CD4-positive, alpha-beta T cell treated with Interleukin-12 subunit alpha and Interleukin-12 subunit beta, for 1 hour (primary cell): ENCODE data around the gene DNPH1.

Experiments
- DNase-seq: peaks from one replicate; pipeline ENCODE4 v3.0.0-alpha.2; 2020

DNPH1 gene

GRCh38 chr6:43243664-43244321, 14.5 kb upstream of the DNPH1 start:
- DNase-seq, result no peak

GRCh38 chr6:43242908-43243663, 13.8 kb upstream of the DNPH1 start, which contains the start of gene TTBK1:
TTBK1 (plus strand) TSS chr6:43243481; CDS start chr6:43246661, 3,180 bp downstream.
- DNase-seq, result peak; percentile 47

GRCh38 chr6:43241446-43241845, 12.2 kb upstream of the DNPH1 start:
- DNase-seq, result no peak

- DNase-seq, result no peak
Observed at GRCh38 chr6:43240950-43241349, 11.7 kb upstream of the DNPH1 start.

GRCh38 chr6:43239054-43239453, 9.8 kb upstream of the DNPH1 start:
- DNase-seq, result no peak

- DNase-seq, result no peak
Observed at GRCh38 chr6:43235841-43236240, 6.6 kb upstream of the DNPH1 start.

GRCh38 chr6:43231735-43232450, 2.6 kb upstream of the DNPH1 start:
- DNase-seq, result no peak

GRCh38 chr6:43231053-43231452, 1.8 kb upstream of the DNPH1 start:
- DNase-seq, result no peak

GRCh38 chr6:43229803-43230620, 731 bp upstream of the DNPH1 start:
- no peak for DNase-seq

GRCh38 chr6:43226192-43226851, 3.0 kb downstream of the DNPH1 start:
- DNase-seq, result no peak

- no peak for DNase-seq
Observed at GRCh38 chr6:43223175-43223574, 6.1 kb downstream of the DNPH1 start.

- no peak for DNase-seq
Observed at GRCh38 chr6:43222418-43223059, 6.7 kb downstream of the DNPH1 start.

- no peak for DNase-seq
Observed at GRCh38 chr6:43221046-43221972, 8.0 kb downstream of the DNPH1 start.

GRCh38 chr6:43220439-43220951, 8.8 kb downstream of the DNPH1 start:
- no peak for DNase-seq

- no peak for DNase-seq
Observed at GRCh38 chr6:43219814-43220213, 9.5 kb downstream of the DNPH1 start.

- no peak for DNase-seq
Observed at GRCh38 chr6:43219119-43219518, 10.2 kb downstream of the DNPH1 start.

- no peak for DNase-seq
Observed at GRCh38 chr6:43217351-43217750, 11.9 kb downstream of the DNPH1 start.

- DNase-seq, result no peak
Observed at GRCh38 chr6:43216200-43216599, 13.1 kb downstream of the DNPH1 start.

- DNase-seq, result no peak
Observed at GRCh38 chr6:43215066-43215465, 14.2 kb downstream of the DNPH1 start.

GRCh38 chr6:43213431-43213830, 15.8 kb downstream of the DNPH1 start:
- DNase-seq, result no peak
